NCI-H187 treated with DMSO at 0.1 percent for 48 hours (cell line): ENCODE data around the gene NRXN3.
A peak's percentile ranks its signal among the peaks of the same experiment; 100 is the strongest.

ENCODE experiments used
- DNase-seq: peaks from one replicate; lab custom pipeline; 2025; lab: John Stamatoyannopoulos, UW

NRXN3 gene

DNA sequence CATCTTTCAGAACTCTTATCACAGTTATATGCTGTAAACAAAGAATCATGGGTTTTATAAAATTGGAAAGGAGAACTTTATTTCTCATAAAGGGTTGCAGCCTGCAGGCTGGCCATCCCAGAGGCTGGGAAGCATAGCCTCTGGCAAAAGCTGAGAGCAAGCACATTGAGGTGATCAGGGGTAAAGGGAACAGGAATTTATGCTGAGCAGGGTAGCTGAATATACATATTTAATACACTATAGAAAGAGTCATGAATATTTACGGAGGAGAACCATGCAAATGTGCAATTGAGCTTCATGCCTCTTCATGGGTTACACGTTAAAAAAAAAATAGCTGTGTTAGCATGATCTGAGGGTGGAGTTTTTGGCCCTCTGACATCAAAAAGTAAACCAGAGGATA lies 653.3 kb downstream of the NRXN3 start:
- DNase-seq: no peak

DNA sequence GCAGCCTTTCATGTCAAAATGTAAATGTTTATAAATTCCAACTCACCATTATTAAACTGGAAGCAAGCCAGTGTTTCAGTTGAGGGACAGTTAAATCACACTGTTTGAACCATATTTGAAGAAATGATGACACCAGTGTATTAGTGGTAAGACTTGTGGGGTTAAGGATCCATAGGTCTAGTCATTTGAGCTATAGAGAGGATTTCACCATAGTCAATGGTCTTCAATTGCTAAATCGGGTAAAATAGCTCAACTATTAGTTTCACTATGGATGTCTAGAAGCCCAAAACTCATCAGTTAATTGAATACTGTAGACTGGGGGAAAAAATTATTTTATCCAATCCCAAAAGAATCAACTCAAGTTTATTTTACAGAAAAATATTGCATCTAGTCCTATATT lies 659.1 kb downstream of the NRXN3 start:
- no peak for DNase-seq

DNA sequence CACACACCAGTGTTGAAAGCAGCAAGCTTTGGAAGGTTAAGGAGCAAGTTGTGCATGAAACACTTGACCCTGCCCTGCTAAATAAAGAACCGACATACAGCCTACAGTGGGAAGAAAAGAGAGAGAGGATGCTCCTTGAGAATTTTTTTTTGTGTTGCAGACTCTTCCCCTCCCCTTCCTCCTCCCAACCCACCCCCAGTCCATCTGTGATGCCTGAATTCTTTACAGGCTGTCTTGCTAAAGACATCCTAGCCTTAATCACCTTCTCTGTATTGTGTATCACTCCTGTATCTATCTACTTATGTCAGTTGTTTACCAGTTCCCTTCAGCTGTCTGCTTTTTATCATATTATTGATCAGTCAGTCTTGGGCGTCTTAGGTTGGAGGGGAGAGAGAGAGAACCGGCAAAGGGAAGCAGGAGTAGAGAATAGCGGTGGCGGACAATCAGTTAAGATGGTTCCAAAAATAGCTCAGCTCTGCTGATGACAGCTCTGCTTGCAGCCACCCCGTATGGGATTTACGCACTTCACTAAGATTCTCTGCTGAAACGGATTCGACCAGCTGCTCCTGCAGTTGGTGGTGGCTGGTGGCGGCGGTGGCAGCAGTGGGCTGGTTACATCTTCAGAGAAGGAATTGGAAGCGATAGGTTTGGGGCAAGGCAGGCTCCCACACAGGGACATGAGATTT lies 664.7 kb downstream of the NRXN3 start:
- peak; percentile 81 for DNase-seq

DNA sequence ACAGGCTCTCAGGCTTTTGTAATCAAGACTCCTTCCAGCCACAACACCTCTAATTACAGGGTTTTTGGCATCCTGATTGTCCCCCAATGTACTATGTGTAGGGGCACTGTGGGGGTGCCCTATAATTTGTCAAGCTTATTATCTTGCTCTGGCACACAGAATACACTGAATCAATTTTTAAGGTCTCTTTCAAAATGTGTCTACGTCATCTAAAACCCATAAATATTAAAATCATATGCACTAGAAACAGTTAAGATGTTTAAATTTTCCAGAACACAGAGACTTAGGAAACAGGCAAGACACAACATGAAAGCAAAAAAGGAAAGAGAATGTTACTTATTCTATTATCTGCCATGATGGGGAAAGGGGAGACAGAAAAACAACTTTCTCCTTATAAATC lies 665.7 kb downstream of the NRXN3 start:
- DNase-seq: no peak

DNA sequence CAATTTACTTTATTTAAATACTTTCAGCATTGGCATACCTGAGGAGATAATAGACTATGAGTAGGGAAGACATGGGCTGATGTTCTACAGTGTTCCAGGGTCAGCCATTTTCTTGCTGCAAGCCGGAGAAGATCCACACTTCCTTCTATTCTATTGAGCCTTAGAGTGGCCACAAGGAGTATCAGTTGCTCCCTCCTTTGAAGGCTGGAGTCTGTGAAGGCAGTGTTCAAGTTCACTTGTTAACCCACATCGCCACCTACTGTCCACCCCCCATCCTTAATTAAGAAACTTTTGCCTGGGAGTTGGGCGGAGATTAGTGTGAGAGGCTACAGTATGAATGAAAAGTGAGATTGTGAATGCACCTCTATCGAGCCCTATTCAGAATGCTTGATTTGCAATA lies 666.6 kb downstream of the NRXN3 start:
- peak; percentile 80 for DNase-seq

DNA sequence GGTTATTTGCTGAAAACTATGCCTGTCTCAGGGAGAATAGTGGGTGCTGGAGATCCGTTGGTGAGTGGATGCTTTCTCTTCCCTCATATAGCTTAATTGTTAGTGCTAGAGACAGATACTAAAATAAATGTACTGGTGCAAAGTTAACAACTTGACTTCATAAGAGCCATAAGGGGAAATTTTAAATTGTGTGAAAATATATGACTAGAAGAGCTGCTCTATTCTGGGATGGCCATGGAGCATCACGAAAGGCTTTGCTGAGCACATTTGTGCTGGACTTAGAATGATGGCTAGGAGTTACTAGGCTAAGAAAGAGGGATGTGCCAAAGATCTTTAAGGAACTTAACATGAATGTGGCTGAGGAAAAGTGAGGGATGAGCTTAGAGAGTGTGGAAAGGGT lies 668.8 kb downstream of the NRXN3 start:
- no peak for DNase-seq

DNA sequence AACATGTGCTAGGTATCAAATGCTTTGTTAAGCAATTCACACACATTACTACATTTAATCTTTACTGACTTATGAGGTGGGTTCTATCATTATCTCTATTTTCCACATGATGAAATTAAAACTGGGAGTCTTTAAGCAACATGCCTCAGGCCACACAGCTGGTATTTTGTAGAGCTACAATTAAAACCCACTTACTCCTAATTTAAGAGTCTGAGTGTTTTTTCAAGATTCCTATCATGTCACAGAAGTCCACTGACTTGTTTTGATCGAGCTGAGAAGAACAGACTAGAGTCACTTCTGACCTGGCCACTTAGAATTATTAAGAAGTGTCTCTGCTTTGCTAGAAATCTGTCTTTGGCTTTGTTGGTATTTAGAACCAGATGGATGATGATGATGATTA lies 670.7 kb downstream of the NRXN3 start:
- DNase-seq: no peak

DNA sequence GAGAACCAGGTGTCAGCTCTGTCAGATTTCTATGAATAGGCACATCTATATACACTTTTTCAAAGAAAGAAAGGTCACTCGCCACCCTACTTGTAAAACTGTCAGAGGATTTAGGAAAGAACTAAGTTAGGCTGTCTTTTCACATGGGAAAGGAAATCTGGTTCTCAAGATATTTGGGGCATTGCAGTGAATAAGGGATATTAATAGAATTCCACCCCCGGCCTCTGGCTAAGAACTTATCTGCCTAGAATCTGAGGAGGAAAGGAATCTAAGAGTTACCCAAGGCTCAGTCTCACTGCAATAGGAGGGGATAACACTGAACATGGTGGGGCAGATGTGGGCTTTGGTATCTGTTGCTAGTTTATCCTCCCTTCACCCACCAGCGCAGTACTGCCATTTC lies 677.6 kb downstream of the NRXN3 start:
- DNase-seq: no peak

DNA sequence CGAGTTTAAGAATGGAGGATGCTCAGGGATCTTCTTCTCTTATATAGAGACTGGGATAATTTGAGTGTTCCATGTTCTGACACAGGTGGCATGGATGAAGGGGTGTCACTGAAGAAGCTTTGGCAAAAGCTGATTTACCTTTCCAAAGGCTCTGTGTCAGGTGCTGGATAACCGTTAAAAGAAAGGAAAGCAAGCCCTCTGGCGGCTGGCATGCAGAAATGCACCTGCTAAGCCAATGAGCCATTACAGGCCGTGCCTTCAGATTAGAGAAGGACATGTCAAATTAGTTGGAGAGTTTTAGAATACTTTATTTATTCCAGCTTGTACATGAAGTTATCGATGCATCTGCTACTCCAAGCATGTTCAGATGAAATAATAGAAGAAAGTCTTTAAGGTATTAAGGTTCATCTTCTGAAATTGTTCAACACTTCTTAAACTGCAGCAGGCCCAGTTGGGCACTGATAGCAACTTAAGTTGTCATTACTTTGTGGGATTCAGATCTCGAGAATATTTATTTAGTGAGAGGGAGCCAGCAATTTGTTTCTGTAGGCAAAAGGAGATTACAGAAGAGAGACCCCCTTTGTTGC lies 678.2 kb downstream of the NRXN3 start:
- no peak for DNase-seq

DNA sequence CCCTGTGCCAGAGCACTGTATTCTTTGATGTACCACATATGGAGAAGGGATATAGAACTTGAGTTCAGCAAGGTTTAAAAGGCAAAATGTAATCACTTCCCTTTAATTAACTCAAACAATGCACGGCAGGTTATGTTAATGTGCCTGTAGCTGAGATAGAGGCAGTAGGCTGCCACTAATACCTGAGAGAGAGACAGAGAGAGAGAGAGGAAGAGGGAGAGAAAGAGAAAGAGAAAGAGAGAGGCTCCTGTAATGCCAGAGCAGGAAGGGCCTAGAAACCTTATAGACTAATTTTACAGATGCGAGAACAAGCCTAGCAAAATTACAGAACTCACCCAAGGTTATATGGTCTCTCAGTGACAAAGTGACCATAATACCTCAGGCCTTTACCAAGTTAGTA lies 679.8 kb downstream of the NRXN3 start:
- no peak for DNase-seq

DNA sequence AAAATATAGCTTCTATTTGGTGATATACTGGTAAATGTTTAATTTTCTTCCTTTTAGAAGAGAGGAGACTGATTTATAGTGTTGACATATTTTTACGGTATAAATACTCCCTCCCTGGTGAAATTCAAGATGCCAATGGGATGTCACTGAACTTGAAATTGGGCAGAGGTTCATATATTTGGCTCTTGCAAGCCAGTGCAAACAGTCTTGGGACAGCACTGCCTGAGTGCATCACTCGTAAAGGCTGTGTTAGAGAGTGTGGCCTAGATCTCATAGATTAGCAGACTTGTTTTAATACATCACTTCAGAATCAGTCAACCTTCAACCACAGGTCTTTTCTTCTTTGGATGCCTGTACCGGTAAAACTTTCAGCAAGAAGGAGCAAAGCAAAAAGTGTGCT lies 681.0 kb downstream of the NRXN3 start:
- no peak for DNase-seq

DNA sequence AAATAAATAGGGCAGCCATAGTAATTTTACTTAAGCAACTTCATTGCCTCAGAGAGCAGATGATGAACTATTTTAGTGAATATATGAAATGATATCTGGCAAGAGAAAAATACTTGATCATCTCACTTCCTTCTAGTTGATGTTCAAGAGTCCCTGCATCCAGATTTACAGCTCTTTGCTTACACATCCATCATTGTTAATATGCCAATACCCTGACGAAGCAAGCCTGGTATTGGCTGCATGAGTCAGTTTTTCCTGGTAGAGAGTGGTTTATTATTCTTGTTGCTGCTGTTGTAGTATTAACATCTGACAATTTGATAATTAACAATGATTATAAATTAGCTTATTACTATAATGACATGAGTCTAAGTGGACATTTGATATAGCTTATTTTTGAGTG lies 681.9 kb downstream of the NRXN3 start:
- DNase-seq: no peak

DNA sequence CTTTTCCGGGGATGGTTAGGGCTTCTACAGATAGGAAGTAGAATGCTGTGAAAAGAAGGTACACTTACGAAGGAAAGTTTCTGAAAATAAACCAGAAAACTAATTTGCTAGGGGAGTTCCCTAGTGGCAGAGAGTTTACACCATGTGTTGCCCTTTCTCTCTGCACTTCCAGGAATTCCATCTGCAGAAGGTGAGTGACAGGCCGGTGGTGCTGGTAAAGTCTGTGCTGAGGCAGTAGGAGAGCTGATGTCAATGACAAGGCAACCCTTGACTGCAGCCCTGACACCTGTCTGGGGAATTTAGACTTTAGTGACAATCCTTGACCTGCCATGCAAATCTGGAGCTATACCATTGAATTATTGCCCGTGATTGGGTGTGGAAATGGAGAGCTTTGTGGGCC lies 687.8 kb downstream of the NRXN3 start:
- no peak for DNase-seq

DNA sequence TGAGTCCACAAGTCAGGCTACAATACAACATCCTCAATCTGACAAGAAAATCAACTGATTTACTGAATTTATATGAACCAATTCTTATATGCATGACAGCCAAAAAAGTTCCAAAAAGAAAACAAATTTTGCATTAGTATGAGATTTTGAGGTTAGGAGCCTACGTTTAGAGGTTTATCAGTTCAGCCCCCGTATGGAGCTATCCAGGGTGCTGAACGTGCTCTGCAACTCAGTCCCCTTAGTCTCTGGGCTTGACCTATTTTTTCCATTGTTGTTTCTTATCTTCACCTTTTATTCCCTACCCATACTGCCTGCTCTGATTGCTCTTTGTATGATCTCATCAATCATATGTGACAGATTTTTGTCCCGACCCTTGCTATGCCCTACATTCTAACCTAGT lies 693.0 kb downstream of the NRXN3 start:
- DNase-seq: no peak

DNA sequence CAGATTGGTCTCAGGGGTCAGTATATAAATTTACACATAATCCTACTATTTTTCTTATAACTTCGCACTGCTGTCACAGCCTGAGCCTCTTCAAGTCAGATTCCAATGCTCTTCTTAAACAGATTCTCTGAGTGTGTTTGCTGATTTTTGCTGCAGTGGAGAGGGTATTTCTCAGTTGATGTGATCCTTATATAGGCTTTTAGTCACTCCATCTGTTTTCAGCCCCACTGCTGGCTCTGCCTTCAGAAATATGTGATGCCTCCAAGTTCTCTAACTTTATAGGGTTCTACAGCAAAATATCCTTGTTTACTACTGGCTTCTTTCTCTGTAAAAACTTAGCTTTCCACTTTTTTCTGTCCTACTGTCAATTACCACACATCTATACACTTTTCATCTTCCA lies 702.7 kb downstream of the NRXN3 start:
- no peak for DNase-seq

DNA sequence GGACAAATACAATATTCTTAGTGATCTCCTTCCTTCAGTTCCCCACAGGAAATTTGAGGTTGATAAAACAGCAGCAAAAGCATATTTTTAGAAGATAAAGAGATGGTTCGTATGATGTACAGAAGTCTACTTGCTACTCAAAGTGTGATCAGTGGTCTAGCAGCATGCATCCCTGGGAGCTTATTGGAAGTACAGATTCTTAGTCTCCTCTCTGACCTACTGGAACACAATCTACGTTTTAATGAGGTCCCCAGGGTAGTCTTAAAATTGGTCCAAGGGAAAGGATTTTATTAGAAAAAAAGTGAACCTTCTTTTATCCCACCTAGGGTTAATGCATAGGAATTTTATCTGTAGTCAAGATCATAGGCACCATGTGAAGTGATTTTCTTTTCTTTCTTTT lies 703.4 kb downstream of the NRXN3 start:
- no peak for DNase-seq

DNA sequence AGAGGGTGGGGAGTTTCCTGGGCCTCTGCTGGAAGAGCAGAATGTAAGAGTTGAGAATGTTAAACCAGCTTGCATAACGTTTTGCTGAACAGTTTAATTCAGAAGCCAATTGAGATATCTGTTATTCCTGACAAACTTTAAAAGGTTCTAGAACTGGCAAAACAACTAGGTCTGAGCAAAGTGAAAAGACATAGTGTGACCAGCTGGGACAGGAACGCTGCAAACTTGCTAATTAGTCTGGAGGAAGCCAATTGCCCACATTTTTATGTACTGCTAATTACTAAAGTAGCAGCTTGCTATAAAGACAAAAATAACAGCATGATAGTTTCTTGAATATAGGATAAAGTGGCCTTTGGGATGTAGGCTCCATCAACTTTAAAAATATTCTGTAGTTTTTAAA lies 704.9 kb downstream of the NRXN3 start:
- no peak for DNase-seq

DNA sequence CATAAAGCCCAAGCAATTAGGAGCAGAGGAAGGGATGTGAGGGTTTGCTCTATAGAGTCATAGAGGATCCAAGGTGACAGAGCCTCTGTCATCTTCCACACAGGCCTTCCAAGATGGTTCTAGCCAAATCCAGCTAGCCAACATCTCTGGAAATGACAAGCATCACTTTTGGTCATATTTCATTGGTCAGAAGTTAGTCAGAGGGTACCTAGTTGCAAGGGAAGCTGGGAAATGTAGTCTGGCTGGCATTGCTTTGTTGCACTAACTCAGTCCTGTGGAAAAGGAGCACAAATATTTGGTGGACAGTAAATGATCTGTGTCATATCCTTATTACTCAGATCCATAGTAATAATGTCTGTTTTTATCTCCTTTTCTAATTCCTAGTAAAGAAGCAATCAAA lies 715.7 kb downstream of the NRXN3 start:
- DNase-seq: no peak

DNA sequence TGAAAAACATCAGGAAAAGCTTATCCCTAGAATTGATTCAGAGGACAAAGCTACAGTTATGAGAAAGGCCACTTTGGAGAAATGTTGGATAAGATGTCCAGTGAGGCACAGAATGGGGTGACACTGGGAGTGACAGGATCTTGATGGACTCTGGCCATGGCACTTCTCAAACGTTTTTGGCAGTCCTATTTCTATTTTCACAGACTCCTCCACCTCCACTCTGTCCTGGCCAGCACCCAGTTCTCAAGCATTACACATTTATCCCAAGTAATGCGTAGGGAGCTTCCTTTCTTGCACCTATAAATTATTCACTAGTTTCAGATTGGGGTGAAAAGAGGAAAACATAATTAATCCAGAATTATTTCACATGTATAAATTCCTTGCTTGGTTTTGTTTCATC lies 727.3 kb downstream of the NRXN3 start:
- DNase-seq: no peak

DNA sequence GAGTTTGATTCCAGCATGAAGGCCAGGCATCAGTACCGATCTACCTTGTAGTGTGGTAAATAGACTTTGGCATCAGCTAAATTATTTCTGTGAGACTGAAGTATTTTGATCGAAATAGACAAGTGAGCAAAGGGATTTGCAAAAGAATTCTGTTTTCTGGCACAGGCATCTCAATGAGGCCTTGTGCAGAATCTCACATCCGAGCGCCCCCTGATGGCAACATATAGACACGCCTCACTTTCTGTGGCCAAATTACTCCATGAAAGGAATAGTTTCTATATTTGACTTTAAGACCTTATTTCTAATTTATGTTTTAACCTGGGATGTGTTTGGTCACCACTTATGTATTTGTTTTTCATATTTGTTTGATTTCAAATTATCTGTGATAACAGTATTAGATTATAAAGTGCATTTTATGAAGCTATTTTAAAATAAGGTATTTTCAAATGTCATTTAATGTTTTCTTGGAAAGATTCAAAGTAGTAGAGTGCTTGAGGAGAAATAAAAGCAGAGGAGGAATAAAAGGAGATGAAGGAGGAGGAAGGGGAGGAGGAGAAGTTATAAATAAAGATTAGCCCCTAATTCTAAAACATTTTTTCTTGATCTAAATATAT lies 731.9 kb downstream of the NRXN3 start:
- no peak for DNase-seq

DNA sequence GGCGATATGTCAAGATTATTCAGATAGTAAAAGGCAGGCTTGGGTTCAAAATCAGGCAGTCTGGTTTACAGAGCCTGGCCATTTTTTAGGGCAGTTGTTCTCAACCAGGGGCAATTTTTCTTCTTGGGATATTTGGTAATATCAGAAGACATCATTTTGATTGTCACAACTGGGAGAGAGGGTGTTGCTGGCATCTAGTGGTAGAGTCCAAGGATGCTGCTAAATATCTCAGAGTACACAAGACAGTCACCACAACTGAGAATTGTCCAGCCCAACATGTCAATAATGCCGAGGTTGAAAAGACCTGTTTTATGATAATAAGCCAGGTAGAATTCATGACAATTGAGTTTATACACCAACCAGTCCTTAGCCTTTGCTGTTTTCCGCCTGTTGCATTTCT lies 733.9 kb downstream of the NRXN3 start:
- no peak for DNase-seq

DNA sequence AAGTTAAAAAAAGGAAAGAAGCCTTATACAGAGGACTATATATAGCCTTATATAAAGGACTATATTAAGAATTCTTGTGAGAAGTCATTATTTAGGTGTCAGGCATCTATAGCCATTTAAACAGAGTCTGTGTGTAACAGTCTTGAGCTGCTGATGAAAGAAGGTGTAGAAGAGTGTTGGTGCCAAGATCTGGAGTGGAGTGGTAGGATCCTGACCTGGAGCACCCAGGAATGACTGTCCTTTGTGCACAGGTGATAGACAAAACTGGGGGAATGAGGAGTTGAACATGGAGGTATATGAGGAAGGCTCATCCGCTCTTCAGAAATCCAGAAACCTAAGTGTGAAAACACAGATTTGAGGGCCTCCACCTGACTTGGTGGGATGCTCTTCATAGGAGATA lies 747.3 kb downstream of the NRXN3 start:
- no peak for DNase-seq

DNA sequence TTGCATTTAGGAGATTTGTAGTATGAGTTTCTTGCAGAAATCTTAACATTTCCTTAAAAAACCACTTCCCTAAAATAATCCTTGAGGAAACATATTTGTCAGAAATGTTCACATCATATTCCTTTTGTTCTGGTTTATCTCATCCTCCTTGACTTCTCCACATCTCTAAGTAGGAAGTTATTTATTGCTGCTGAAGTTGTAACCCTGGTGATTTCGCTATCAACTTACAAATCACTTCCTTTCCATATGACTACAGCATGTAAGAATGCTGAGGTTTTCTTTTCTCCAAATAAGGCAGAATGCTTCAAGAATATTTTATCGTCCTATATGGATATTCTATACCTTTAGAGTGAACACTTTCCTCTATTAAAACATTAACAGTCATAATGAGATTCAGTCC lies 751.7 kb downstream of the NRXN3 start:
- DNase-seq: no peak

DNA sequence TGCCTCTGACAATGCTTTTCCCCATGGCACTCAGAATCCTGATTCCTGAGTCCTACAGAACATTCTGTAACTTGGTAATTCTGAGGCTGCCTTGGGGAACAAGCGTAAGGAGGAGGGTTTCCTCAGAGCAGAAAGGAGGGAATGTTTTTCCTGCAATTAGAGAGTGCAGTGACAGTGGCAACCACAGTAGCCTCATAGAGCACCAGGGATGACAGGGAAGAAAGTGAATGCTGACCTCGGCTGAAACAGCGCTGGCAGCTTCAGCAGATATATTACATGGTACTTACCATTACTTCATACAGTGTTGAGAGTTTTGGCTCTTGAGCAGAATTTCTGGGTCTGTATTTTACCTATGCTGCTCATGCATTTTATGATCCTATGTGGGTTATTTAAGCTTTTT lies 757.1 kb downstream of the NRXN3 start:
- no peak for DNase-seq
